ENCODE data around the gene TNFRSF12A. TPM values are rescaled to one million over a fixed set of nuclear protein-coding genes. Genes with fewer than 3 reads are reported as not detected.

Gene TNFRSF12A
- total and polyA plus RNA-seq, 9 of the 15 experiments (the other 6 are each of a cell fraction or from before 2014, with no cell fraction given) = 0.41 to 61.8 (median 26.5) TPM

DNA sequence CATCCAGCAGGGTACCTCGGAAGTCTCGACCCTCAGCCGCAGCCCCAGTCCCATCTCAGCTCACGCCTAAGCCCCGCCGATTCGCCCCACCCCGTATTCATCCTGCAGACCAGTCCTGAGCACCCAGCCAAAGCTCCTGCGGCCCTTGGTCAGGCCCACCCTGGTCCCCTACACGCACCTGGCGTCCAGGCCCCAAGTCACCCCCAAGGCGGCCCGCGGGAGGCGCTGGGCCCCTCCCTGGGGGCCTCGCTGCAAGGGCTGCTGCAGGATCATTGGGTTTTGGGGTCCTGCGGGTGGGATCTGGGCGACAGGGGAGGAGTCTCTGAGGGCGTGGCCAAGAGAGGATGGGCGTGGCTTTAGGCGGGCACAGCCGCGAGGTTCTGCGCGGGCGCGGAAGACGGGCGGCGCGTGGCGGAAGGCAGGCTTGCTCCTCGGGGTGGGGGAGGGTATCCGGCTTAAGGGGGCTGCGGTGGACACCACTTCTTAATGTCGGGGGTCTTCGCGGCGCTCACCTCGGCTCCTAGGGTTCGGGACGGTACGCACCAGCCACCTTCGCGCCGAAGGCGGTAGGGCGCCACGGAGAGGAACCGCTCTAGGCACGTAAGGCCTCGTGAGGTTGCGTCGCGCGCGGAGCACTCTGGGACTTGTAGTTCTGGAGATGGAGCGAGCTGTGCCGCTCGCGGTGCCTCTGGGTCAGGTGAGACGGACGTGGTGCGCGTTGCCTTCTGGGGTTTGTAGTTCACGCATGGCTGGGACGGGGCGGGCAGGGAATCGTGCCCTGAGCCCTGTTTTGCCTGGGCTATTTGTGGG lies 3.7 kb downstream of the TNFRSF12A start, which contains the start of the genes HCFC1R1 and THOC6 (continued):
- TF ChIP-seq, protein P1, sequence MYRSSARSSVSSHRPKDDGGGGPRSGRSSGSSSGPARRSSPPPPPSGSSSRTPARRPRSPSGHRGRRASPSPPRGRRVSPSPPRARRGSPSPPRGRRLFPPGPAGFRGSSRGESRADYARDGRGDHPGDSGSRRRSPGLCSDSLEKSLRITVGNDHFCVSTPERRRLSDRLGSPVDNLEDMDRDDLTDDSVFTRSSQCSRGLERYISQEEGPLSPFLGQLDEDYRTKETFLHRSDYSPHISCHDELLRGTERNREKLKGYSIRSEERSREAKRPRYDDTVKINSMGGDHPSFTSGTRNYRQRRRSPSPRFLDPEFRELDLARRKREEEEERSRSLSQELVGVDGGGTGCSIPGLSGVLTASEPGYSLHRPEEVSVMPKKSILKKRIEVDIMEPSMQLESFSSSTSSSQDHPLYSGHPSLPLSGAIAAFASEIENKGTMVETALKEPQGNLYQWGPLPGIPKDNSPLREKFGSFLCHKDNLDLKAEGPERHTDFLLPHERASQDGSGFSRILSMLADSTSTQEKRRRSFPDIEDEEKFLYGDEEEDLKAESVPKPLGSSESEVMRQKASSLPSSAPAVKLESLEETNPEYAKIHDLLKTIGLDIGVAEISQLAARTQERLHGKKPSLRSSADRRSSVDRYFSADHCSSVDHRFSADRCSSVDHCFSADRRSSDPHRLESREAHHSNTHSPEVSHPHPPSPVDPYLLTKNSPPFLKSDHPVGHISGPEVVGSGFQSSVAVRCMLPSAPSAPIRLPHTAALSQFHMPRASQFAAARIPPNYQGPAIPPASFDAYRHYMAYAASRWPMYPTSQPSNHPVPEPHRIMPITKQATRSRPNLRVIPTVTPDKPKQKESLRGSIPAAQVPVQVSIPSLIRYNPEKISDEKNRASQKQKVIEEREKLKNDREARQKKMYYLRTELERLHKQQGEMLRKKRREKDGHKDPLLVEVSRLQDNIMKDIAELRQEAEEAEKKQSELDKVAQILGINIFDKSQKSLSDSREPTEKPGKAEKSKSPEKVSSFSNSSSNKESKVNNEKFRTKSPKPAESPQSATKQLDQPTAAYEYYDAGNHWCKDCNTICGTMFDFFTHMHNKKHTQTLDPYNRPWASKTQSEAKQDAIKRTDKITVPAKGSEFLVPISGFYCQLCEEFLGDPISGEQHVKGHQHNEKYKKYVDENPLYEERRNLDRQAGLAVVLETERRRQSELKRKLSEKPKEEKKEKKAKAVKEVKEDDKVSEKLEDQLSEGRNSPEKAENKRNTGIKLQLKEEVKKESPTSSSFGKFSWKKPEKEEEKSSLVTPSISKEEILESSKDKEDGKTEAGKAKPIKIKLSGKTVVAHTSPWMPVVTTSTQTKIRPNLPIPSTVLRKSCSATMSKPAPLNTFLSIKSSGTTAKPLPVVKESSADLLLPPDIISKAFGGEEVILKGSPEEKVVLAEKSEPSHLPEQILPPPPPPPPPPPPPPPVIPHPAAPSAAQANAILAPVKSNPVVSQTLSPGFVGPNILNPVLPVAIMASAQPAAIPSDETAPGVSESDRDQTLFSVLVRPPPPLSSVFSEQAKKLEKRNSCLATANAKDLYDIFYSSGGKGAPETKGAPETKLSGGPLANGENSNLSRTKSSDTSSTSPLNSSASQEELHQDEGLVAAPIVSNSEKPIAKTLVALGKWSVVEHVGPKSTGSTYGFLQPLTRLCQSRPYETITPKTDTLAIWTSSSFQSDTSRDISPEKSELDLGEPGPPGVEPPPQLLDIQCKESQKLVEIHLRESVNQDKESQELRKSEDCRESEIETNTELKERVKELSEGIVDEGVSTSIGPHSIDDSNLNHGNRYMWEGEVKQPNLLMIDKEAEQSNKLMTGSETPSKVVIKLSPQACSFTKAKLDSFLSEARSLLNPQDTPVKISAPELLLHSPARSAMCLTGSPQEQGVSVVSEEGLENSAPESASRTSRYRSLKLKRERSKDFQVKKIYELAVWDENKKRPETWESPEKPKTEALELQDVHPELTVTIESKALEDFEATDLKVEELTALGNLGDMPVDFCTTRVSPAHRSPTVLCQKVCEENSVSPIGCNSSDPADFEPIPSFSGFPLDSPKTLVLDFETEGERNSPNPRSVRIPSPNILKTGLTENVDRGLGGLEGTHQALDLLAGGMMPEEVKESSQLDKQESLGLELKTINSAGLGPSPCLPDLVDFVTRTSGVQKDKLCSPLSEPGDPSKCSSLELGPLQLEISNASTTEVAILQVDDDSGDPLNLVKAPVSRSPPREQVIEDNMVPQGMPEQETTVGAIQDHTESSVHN (IDR thresholded peaks at IDR 0.05; ENCODE audit: borderline replicate concordance in 1 of 2, low read depth in 1 of 2) = no peak
- TF ChIP-seq BCL6 (CRISPR knock-in tag; IDR thresholded peaks at IDR 0.05) = no peak
- TF ChIP-seq KDM2B (CRISPR knock-in tag; IDR thresholded peaks at IDR 0.05) = no peak
- peak; percentile 61 for TF ChIP-seq JUN (IDR thresholded peaks at IDR 0.05; ENCODE audit: borderline replicate concordance, low read depth, low read length)
- no peak for TF ChIP-seq JUN (CRISPR knock-in tag; IDR thresholded peaks at IDR 0.05; ENCODE audit: borderline replicate concordance)
- TF ChIP-seq ZFPM2 (CRISPR knock-in tag; IDR thresholded peaks at IDR 0.05) = no peak
- TF ChIP-seq U2AF1 (optimal IDR thresholded peaks at IDR 0.05; ENCODE audit: low read depth, low read length) = peak; percentile 64
- TF ChIP-seq DIDO1 (tag; IDR thresholded peaks at IDR 0.05; ENCODE audit: low read depth) = no peak
- TF ChIP-seq IFI16 (CRISPR knock-in tag; IDR thresholded peaks at IDR 0.05) = no peak
- peak; percentile 24; the same call in 1 of the 2 replicates for TF ChIP-seq ERF (CRISPR knock-in tag; IDR thresholded peaks at IDR 0.05)
- TF ChIP-seq DMBX1 (CRISPR knock-in tag; IDR thresholded peaks at IDR 0.05; ENCODE audit: borderline replicate concordance) = no peak
- no peak for TF ChIP-seq CSDE1 (IDR thresholded peaks at IDR 0.05)
- peak; percentile 69; the same call in 1 of the 2 replicates for TF ChIP-seq ZSCAN32 (CRISPR knock-in tag; IDR thresholded peaks at IDR 0.05)
- TF ChIP-seq PPARD (CRISPR knock-in tag; IDR thresholded peaks at IDR 0.05) = no peak
- no peak for TF ChIP-seq NFE2 (IDR thresholded peaks at IDR 0.05; ENCODE audit: low read depth)
- no peak for TF ChIP-seq HDAC3 (IDR thresholded peaks at IDR 0.05; ENCODE audit: borderline replicate concordance, partially characterized antibody)
- TF ChIP-seq, protein P2, sequence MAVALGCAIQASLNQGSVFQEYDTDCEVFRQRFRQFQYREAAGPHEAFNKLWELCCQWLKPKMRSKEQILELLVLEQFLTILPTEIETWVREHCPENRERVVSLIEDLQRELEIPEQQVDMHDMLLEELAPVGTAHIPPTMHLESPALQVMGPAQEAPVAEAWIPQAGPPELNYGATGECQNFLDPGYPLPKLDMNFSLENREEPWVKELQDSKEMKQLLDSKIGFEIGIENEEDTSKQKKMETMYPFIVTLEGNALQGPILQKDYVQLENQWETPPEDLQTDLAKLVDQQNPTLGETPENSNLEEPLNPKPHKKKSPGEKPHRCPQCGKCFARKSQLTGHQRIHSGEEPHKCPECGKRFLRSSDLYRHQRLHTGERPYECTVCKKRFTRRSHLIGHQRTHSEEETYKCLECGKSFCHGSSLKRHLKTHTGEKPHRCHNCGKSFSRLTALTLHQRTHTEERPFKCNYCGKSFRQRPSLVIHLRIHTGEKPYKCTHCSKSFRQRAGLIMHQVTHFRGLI (CRISPR knock-in tag; IDR thresholded peaks at IDR 0.05) = no peak
- TF ChIP-seq SRF (CRISPR knock-in tag; IDR thresholded peaks at IDR 0.05) = peak in 1 of 2 experiments; percentile 51; a peak in 1 of 4 replicates
- no peak for TF ChIP-seq KHSRP (IDR thresholded peaks at IDR 0.05)
- TF ChIP-seq BDP1 (IDR thresholded peaks at IDR 0.05; ENCODE audit: insufficient read depth, insufficient read length) = no peak

Data from K562 (cell line).